ENCODE measurements around the gene STXBP6. TPM values are rescaled to one million over a fixed set of nuclear protein-coding genes. Genes with fewer than 3 reads are reported as not detected.
A peak's percentile ranks its signal among the peaks of the same experiment; 100 is the strongest.

Gene STXBP6
- total and polyA plus RNA-seq, 2 of the 13 experiments (the other 11 are each of a cell fraction or from before 2014, with no cell fraction given), result 35.3 to 42.8 TPM

DNA sequence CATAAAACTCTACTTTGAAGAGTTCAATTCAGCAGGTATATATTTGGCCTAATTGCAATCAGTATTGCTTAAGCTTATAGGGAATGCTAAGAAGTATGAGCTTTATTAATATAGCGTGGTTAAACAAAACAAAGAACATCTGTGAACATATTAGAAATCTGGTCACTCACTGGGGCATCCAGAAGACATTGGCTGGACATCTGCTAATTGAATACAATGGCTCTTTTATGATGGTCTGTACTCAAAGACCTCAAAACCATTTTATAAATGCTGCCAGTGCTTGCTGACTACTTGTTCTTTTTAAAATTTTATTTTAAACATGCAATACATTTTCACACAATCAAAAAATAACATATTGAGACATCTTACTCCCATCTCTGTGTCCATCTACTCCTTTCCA is 173.0 kb downstream of the STXBP6 start (continued):
- TF ChIP-seq, protein P1, sequence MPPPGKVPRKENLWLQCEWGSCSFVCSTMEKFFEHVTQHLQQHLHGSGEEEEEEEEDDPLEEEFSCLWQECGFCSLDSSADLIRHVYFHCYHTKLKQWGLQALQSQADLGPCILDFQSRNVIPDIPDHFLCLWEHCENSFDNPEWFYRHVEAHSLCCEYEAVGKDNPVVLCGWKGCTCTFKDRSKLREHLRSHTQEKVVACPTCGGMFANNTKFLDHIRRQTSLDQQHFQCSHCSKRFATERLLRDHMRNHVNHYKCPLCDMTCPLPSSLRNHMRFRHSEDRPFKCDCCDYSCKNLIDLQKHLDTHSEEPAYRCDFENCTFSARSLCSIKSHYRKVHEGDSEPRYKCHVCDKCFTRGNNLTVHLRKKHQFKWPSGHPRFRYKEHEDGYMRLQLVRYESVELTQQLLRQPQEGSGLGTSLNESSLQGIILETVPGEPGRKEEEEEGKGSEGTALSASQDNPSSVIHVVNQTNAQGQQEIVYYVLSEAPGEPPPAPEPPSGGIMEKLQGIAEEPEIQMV (CRISPR knock-in tag; IDR thresholded peaks at IDR 0.05; ENCODE audit: low read depth), result no peak
- TF ChIP-seq ZNF124 (CRISPR knock-in tag; IDR thresholded peaks at IDR 0.05) (no peak), ZNF207 (IDR thresholded peaks at IDR 0.05; ENCODE audit: borderline replicate concordance) (no peak), ZNF563 (CRISPR knock-in tag; IDR thresholded peaks at IDR 0.05) (no peak), ZNF317 (CRISPR knock-in tag; IDR thresholded peaks at IDR 0.05) (no peak), ZFP36L2 (CRISPR knock-in tag; IDR thresholded peaks at IDR 0.05) (no peak)
- TF ChIP-seq, protein P2, sequence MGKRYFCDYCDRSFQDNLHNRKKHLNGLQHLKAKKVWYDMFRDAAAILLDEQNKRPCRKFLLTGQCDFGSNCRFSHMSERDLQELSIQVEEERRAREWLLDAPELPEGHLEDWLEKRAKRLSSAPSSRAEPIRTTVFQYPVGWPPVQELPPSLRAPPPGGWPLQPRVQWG (CRISPR knock-in tag; IDR thresholded peaks at IDR 0.05; ENCODE audit: borderline replicate concordance, low read depth), result no peak

DNA sequence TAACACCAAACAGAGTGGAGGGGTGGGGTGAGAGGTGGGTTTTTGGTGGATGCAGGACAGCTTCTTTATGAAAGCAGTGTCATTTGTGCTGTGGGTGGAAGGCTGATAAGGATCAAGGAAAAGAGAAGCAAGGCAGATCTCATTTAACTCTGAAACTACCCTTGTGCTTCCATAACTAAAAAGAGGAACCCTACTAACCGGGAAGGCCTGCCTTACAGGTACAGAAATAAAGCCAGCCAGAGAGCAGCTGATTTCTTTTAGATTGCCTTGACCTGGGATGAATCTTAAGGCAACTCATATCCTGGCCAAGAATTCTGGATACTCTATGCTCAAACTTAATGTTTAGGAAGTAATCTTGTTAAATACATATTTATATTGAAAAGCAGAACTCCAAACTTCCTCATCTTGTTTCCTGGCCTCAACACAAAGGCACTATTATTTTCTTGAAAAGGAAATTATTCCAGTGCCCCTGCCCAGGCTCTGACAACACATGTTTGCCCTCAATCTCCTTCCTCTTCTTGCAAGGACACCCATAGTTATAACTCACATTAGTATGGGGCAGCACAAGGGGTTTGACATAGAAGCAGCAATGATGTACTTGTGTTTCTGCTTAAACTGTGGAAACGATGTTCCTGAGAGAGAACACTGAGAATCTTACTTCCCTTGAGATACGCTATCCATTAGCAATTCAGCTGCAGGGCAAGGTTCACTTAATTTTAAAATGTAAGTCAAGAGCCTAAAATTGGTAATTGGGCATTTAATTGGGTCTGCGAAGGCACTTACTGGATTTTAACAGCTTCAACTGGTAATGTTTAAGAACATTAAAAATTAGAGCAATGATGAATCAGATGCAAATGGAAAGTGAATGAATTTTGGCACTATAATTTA is 173.7 kb downstream of the STXBP6 start:
- no peak for ATAC-seq
- Histone ChIP-seq H3K4me2 (ENCODE audit: low read depth, low read length) (peak overlapping the region; percentile 0; the same call in 1 of the 2 replicates), H3K27ac (ENCODE audit: extremely low read length, insufficient read depth, low read length) (no peak overlapping the region), H3K27me3 (ENCODE audit: control insufficient read depth in 1 of 2, insufficient read depth in 2 of 2, low read length in 2 of 2) (no peaks in the 10 kb centered on the region), H3K4me1 (ENCODE audit: insufficient read depth, low read length) (peaks cover 69% of the 10 kb centered on the region), H3K4me3 (replicated peaks in 1 of 3; ENCODE audit: insufficient read depth in 1 of 3, low read depth in 2 of 3, low read length in 3 of 3) (no peak overlapping the region), H3K9me3 (ENCODE audit: low read length) (no peaks in the 10 kb centered on the region), H4K20me1 (ENCODE audit: insufficient read depth, low read length) (no peaks in the 10 kb centered on the region), H3K79me2 (ENCODE audit: insufficient read depth, low read length) (no peaks in the 10 kb centered on the region), H3K9ac (ENCODE audit: insufficient read depth, low read depth, low read length) (0 out of 2 replicates have a peak overlapping the region, but pooled peaks have one; percentile 2), H3K36me3 (replicated peaks in 1 of 2; ENCODE audit: control insufficient read depth in 1 of 2, insufficient read depth in 2 of 2, low read length in 2 of 2) (no peaks in the 10 kb centered on the region), H2AFZ (ENCODE audit: low read length) (no peak overlapping the region)
- DNase-seq (ENCODE audit: low spot score), result no peak
- POLR2A ChIA-PET, result interaction anchor here (1.0 to 3.0 kb wide), 5 partner anchors 12 to 60 kb away, joined by 3 to 24 read pairs (median 6); no protein-coding TSS in a partner anchor
- no TSS peak for BruUV-seq (replicated peaks)
- WGBS (ENCODE audit: low lambda C conversion rate), result 89% methylated on average over 4 of the region's 4 CpGs
- intact Hi-C loops (cut with micrococcal nuclease; ENCODE audit: unreplicated experiment) (loop anchor here (1.0 to 2.0 kb wide), 3 partner anchors 10 to 59 kb away; no protein-coding TSS in a partner anchor), in situ Hi-C loops (cut with HindIII; ENCODE audit: extremely low pct_ligation_motif_present, low pct_unique_long_range_greater_than_20kb) (no loop called here)
- FAIRE-seq, result no peak
- CTCF ChIA-PET (ENCODE audit: low intra/inter-chr PET ratio, low total read pairs), result no interaction called here
- TF ChIP-seq RFXAP (CRISPR knock-in tag; IDR thresholded peaks at IDR 0.05; ENCODE audit: borderline replicate concordance) (no peak), ZBTB20 (CRISPR knock-in tag; IDR thresholded peaks at IDR 0.05; ENCODE audit: borderline replicate concordance, low read depth) (no peak), ZNF430 (CRISPR knock-in tag; IDR thresholded peaks at IDR 0.05) (0 out of 2 replicates have a peak, but pooled peaks have one; percentile 18), NFKB2 (CRISPR knock-in tag; IDR thresholded peaks at IDR 0.05; ENCODE audit: borderline replicate concordance) (no peak), NRL (CRISPR knock-in tag; IDR thresholded peaks at IDR 0.05; ENCODE audit: borderline replicate concordance) (no peak), ZMYM2 (CRISPR knock-in tag; IDR thresholded peaks at IDR 0.05) (0 out of 2 replicates have a peak, but pooled peaks have one; percentile 14), SOX6 (IDR thresholded peaks at IDR 0.05) (no peak), SOX6 (CRISPR knock-in tag; IDR thresholded peaks at IDR 0.05) (no peak), ZNF451 (CRISPR knock-in tag; IDR thresholded peaks at IDR 0.05) (no peak)
- TF ChIP-seq, protein P3, sequence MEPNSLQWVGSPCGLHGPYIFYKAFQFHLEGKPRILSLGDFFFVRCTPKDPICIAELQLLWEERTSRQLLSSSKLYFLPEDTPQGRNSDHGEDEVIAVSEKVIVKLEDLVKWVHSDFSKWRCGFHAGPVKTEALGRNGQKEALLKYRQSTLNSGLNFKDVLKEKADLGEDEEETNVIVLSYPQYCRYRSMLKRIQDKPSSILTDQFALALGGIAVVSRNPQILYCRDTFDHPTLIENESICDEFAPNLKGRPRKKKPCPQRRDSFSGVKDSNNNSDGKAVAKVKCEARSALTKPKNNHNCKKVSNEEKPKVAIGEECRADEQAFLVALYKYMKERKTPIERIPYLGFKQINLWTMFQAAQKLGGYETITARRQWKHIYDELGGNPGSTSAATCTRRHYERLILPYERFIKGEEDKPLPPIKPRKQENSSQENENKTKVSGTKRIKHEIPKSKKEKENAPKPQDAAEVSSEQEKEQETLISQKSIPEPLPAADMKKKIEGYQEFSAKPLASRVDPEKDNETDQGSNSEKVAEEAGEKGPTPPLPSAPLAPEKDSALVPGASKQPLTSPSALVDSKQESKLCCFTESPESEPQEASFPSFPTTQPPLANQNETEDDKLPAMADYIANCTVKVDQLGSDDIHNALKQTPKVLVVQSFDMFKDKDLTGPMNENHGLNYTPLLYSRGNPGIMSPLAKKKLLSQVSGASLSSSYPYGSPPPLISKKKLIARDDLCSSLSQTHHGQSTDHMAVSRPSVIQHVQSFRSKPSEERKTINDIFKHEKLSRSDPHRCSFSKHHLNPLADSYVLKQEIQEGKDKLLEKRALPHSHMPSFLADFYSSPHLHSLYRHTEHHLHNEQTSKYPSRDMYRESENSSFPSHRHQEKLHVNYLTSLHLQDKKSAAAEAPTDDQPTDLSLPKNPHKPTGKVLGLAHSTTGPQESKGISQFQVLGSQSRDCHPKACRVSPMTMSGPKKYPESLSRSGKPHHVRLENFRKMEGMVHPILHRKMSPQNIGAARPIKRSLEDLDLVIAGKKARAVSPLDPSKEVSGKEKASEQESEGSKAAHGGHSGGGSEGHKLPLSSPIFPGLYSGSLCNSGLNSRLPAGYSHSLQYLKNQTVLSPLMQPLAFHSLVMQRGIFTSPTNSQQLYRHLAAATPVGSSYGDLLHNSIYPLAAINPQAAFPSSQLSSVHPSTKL (CRISPR knock-in tag; IDR thresholded peaks at IDR 0.05), result peak; percentile 78

Measured in HepG2 (cell line).